Measurements from ENCODE around the gene SLC4A2.

DNA sequence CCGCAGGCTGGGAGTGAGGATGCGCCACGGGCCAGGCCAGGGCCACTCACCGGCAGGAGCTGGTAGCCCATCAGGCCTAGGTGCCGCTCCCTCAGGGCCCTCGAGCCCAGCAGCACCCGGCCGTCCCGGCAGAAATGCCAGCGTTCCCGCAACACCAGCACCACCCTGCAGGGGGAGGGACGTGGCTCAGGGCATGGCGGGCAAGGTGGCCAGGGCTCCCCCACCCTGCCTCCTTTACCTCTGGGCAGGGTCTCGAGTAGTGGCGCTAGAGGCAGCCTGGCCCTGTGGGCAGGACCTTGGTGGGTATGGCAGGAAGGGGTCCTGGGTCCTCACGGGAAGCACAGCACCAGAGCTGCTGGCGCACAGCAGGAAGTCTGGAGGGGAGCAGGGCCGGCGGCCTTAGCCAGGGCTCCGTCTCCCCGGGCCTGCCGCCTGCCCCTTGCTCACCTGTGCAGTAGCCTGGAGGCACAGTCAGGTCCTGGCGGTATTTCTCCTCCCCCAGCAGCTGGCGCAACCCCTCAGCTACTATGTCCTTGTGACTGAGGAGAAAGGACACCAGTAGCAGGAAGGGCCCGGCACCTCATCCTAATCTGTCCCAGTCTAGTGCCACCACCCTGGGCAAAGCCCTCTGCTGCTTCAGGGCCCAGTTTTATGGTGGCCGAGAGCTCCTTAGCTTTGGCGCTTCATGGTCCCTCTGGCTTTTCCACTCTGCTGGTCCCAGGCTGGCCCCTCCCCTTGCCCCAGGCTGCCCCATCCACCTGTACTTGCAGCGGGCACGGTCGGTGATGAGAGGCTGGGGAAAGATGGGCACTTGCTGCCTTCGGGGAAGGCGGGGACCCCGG, 17.7 kb downstream of the SLC4A2 start:
- no peak for TF ChIP-seq ZBTB20 (tag by site-specific recombination; IDR thresholded peaks at IDR 0.05)
- no peak for TF ChIP-seq SETDB1 (IDR thresholded peaks at IDR 0.05; ENCODE audit: insufficient read length, low read length)
- TF ChIP-seq, protein P1, sequence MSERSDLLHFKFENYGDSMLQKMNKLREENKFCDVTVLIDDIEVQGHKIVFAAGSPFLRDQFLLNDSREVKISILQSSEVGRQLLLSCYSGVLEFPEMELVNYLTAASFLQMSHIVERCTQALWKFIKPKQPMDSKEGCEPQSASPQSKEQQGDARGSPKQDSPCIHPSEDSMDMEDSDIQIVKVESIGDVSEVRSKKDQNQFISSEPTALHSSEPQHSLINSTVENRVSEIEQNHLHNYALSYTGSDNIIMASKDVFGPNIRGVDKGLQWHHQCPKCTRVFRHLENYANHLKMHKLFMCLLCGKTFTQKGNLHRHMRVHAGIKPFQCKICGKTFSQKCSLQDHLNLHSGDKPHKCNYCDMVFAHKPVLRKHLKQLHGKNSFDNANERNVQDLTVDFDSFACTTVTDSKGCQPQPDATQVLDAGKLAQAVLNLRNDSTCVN (tag by site-specific recombination; optimal IDR thresholded peaks at IDR 0.05), result no peak
- no peak for TF ChIP-seq ZNF785 (tag by site-specific recombination; IDR thresholded peaks at IDR 0.05)
- TF ChIP-seq ZBTB8A (tag by site-specific recombination; IDR thresholded peaks at IDR 0.05), result no peak
- no peak for TF ChIP-seq GLI2 (tag by site-specific recombination; IDR thresholded peaks at IDR 0.05; ENCODE audit: borderline replicate concordance, low read depth)
- no peak for TF ChIP-seq ZNF10 (tag by site-specific recombination; IDR thresholded peaks at IDR 0.05)
